ENCODE measurements around the gene KBTBD6. TPM values are rescaled to one million over a fixed set of nuclear protein-coding genes. Genes with fewer than 3 reads are reported as not detected.
"Not testable (repeated sequence)": the region's sequence is repeated elsewhere in the genome, so short reads cannot be mapped to it uniquely, and the experiment has no call there.

KBTBD6 gene
- total RNA-seq, 1 donor from 2014 or later, result 5.7 TPM

DNA sequence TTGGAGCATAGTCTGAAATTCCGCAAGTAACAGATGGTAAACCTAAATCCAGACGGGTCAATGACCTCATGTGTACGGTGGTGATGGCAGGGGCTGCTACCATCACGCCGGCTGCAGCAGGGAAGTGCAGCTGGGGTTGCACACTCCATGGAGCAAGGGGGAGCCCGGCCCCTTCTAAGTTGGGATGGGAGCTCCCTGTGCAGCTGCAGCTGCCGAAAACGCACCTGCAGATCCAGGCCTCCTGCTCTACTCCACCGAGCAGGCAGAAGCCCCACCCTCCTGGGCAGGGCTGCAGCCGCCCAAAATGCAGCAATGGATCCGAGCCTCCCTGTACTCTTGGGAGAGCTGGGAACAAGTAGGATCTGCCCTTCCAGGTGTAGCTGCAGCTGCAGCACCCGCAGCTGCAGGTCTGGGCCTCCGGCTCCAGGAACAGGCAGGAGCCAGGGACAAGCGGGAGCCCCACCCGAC lies 25.5 kb downstream of the KBTBD6 start:
- TF ChIP-seq, protein P1, sequence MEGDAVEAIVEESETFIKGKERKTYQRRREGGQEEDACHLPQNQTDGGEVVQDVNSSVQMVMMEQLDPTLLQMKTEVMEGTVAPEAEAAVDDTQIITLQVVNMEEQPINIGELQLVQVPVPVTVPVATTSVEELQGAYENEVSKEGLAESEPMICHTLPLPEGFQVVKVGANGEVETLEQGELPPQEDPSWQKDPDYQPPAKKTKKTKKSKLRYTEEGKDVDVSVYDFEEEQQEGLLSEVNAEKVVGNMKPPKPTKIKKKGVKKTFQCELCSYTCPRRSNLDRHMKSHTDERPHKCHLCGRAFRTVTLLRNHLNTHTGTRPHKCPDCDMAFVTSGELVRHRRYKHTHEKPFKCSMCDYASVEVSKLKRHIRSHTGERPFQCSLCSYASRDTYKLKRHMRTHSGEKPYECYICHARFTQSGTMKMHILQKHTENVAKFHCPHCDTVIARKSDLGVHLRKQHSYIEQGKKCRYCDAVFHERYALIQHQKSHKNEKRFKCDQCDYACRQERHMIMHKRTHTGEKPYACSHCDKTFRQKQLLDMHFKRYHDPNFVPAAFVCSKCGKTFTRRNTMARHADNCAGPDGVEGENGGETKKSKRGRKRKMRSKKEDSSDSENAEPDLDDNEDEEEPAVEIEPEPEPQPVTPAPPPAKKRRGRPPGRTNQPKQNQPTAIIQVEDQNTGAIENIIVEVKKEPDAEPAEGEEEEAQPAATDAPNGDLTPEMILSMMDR (IDR thresholded peaks at IDR 0.05), result no peak
- Histone ChIP-seq H3K27ac (no peak overlapping the region), H3K27me3 (no peaks in the 10 kb centered on the region), H3K4me3 (no peak overlapping the region), H3K4me1 (no peaks in the 10 kb centered on the region), H3K36me3 (no peaks in the 10 kb centered on the region), H3K9me3 (no peaks in the 10 kb centered on the region)
- ATAC-seq (no peak), DNase-seq (no peak)
- intact Hi-C loops (cut with DNase I), result no loop called here

DNA sequence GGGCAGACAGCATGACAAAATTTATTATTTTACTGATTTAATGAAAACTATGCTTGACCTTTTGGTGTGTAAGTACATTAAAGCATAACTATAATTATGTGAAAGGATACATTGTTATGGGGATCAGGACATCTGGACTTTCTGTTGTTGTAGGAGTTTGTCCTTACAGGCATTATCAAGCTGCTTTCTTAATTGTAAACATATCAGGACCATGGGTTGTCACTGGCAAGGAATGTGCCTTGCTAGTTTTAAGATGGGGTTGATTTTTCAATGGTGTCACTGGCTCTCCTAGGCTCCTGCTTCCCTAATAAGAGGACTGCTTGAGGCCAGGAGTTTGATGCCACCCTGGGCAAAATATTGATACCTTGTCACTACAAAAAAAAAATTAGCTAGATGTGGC lies 32.6 kb downstream of the KBTBD6 start:
- Histone ChIP-seq H3K4me1 (no peaks in the 10 kb centered on the region), H3K4me3 (no peak overlapping the region), H3K9me3 (no peaks in the 10 kb centered on the region), H3K27me3 (no peaks in the 10 kb centered on the region), H3K27ac (no peak overlapping the region), H3K36me3 (no peaks in the 10 kb centered on the region)
- intact Hi-C loops (cut with DNase I), result no loop called here
- ATAC-seq (no peak), DNase-seq (no peak)
- TF ChIP-seq, protein P1 (IDR thresholded peaks at IDR 0.05), result no peak

DNA sequence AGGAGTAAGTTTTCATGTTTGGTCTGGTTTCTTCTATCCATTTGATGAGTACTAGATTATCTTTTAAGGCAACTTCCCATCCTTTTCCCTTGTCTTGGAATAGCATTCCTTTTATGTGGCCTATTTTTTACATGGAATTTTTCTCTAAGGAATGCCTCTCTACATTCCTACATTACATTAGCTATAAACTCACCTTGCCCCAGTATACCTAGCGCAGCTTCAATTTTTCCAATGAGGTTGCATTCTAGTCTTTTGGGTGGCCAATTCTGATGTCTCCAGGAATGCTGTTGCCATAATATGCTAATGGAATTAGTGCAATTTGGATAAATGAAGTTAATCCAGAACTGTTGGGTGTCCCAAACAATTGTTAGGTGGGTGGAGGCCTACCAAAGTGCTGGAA lies 33.8 kb downstream of the KBTBD6 start:
- Histone ChIP-seq H3K4me3 (no peak overlapping the region), H3K36me3 (no peaks in the 10 kb centered on the region), H3K27me3 (no peaks in the 10 kb centered on the region), H3K9me3 (no peaks in the 10 kb centered on the region), H3K27ac (no peak overlapping the region), H3K4me1 (no peaks in the 10 kb centered on the region)
- ATAC-seq, result no peak
- DNase-seq, result no peak
- intact Hi-C loops (cut with DNase I), result no loop called here
- TF ChIP-seq, protein P1 (IDR thresholded peaks at IDR 0.05), result no peak

GRCh38 chr13:41095681-41096080 lies 36.9 kb downstream of the KBTBD6 start:
- H3K27ac ChIP-seq; intact Hi-C loops (cut with DNase I); H3K4me1 ChIP-seq; H3K36me3 ChIP-seq; DNase-seq; H3K9me3 ChIP-seq; ATAC-seq; H3K27me3 ChIP-seq; H3K4me3 ChIP-seq: not testable (repeated sequence)

DNA sequence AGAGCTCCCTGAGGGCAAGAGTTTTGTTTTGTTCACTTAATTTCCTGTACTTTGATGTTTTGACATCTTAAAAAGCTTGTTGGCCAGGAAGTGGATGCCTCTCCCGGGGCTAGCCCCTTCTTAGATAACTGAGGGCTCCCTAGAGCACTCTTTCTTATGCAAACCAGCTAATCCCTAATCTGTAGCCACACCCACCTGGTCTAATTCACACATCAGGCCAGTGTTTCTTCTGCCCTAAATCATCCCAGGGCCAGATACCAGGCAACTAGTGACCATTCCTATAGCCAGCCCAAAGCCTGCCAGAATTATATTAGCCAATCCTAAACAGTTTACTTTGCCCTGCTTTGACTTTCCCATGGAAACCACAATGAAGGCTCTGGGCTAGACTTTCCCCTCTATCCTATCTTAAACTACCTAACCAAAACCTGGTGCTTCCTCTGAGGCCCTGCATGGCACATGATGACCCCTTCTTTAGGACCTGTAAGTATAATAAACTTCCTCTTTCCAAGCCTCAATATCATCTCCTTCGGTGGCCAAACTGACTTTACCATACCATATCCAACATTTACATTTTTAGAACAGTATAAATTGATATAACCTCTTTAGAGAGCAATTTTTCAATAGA lies 46.5 kb downstream of the KBTBD6 start:
- Histone ChIP-seq H3K4me1 (no peaks in the 10 kb centered on the region), H3K4me3 (no peak overlapping the region), H3K36me3 (peaks cover 25% of the 10 kb centered on the region), H3K27me3 (no peaks in the 10 kb centered on the region), H3K9me3 (no peaks in the 10 kb centered on the region), H3K27ac (no peak overlapping the region)
- intact Hi-C loops (cut with DNase I), result no loop called here
- DNase-seq (no peak), ATAC-seq (no peak)
- TF ChIP-seq, protein P1 (IDR thresholded peaks at IDR 0.05), result no peak

GRCh38 chr13:41079725-41080124 lies 52.9 kb downstream of the KBTBD6 start:
- intact Hi-C loops (cut with DNase I), result no loop called here
- no peak overlapping the region for H3K4me3 ChIP-seq
- no peak overlapping the region for H3K27ac ChIP-seq
- TF ChIP-seq, protein P1 (IDR thresholded peaks at IDR 0.05), result no peak
- ATAC-seq (no peak), DNase-seq (no peak)
- no peaks in the 10 kb centered on the region for H3K9me3 ChIP-seq
- H3K36me3 ChIP-seq, result peaks cover 81% of the 10 kb centered on the region
- no peaks in the 10 kb centered on the region for H3K4me1 ChIP-seq
- no peaks in the 10 kb centered on the region for H3K27me3 ChIP-seq

Small RNAs within 50 kb of the gene (microRNA-seq; reads per million reads assigned to microRNA genes)
- gene MIR3168 (ENCODE audit: borderline microRNAs expressed), result not detected

Other genes with a start within 250 kb of the KBTBD6 start
- gene ELF1, start 113.5 kb downstream of the KBTBD6 start, total RNA-seq, result 81.5 TPM
- gene WBP4, start 71.3 kb downstream of the KBTBD6 start, total RNA-seq, result 11.0 TPM
- 7.8 TPM for gene KBTBD7, start 61.8 kb upstream of the KBTBD6 start, total RNA-seq
- 10.7 TPM for gene MTRF1, start 130.8 kb upstream of the KBTBD6 start, total RNA-seq
- 20.9 TPM for gene NAA16, start 178.5 kb upstream of the KBTBD6 start, total RNA-seq

Measured in upper lobe of right lung (tissue), 1 donor.